Stimulated activated CD4-positive, alpha-beta T cell treated with anti-CD3 and anti-CD28 coated beads, TNF-alpha, amount 100 ng/mL, for 48 hours (primary cell): ENCODE results near the gene CCZ1B.
"Not testable (repeated sequence)": the region's sequence is repeated elsewhere in the genome, so short reads cannot be mapped to it uniquely, and the experiment has no call there.

Experiments
- DNase-seq, 3 donors: peaks; one replicate each; pipeline ENCODE4 v3.0.0-alpha.2; 2020; ENCODE audit warnings: low read depth in 3 of 3

CCZ1B gene

GRCh38 chr7:6826151-6826550 is at the start of gene CCZ1B:
Gene CCZ1B (minus strand): TSS chr7:6826275. CDS start chr7:6826197, 78 bp downstream.
- peak; percentile 70 to 83 (median 83) for DNase-seq

- DNase-seq = not testable (repeated sequence)
These were observed 48.9 kb upstream of the CCZ1B start for GRCh38 chr7:6875022-6875421.

GRCh38 chr7:6872246-6872945 is 46.3 kb upstream of the CCZ1B start:
- not testable (repeated sequence) for DNase-seq

- DNase-seq = not testable (repeated sequence)
These were observed 45.5 kb upstream of the CCZ1B start for GRCh38 chr7:6871421-6872144.

GRCh38 chr7:6864751-6865150 is 38.7 kb upstream of the CCZ1B start:
- DNase-seq = not testable (repeated sequence)

GRCh38 chr7:6864188-6864587 is 38.1 kb upstream of the CCZ1B start:
- DNase-seq = not testable (repeated sequence)

GRCh38 chr7:6862876-6863275 is 36.8 kb upstream of the CCZ1B start:
- DNase-seq = not testable (repeated sequence)

GRCh38 chr7:6857721-6858314 is 31.7 kb upstream of the CCZ1B start:
- peak; percentile 46 to 67 (median 58) for DNase-seq

- not testable (repeated sequence) for DNase-seq
These were observed 29.6 kb upstream of the CCZ1B start for GRCh38 chr7:6855563-6856131.

- not testable (repeated sequence) for DNase-seq
These were observed 28.9 kb upstream of the CCZ1B start for GRCh38 chr7:6854747-6855562.

GRCh38 chr7:6853681-6854080 is 27.6 kb upstream of the CCZ1B start:
- not testable (repeated sequence) for DNase-seq

- not testable (repeated sequence) for DNase-seq
These were observed 23.1 kb upstream of the CCZ1B start for GRCh38 chr7:6849127-6849526.

GRCh38 chr7:6847751-6848150 is 21.7 kb upstream of the CCZ1B start:
- not testable (repeated sequence) for DNase-seq

GRCh38 chr7:6845971-6846449 is 19.9 kb upstream of the CCZ1B start:
- DNase-seq = not testable (repeated sequence)

- not testable (repeated sequence) for DNase-seq
These were observed 17.6 kb upstream of the CCZ1B start for GRCh38 chr7:6843654-6844053.

GRCh38 chr7:6843092-6843491 is 17.0 kb upstream of the CCZ1B start:
- not testable (repeated sequence) for DNase-seq

GRCh38 chr7:6842278-6842921 is 16.3 kb upstream of the CCZ1B start:
- not testable (repeated sequence) for DNase-seq

- not testable (repeated sequence) for DNase-seq
These were observed 11.0 kb upstream of the CCZ1B start for GRCh38 chr7:6837081-6837480.

GRCh38 chr7:6835521-6835920 is 9.4 kb upstream of the CCZ1B start:
- DNase-seq = not testable (repeated sequence)

GRCh38 chr7:6833636-6834035 is 7.6 kb upstream of the CCZ1B start:
- no peak for DNase-seq
